IMR-90 (cell line): ENCODE measurements around the gene TENT5D. TPM values are rescaled to one million over a fixed set of nuclear protein-coding genes. Genes with fewer than 3 reads are reported as not detected.

ENCODE experiments used
- ATAC-seq: fragments of 200-7000 bp; cut with Tn5 transposase; 2 replicates; pipeline ENCODE4 v1.9.1; 2020; ENCODE audit warnings: low read depth, mild to moderate bottlenecking, moderate library complexity
- BruUV-seq: library from RNA; stranded (reverse); fragments of 400-500 nt; replicated peaks from 2 replicates; lab custom pipeline; 2021; lab: Mats Ljungman, UMichigan
- CTCF ChIA-PET: fragments of 300-600 bp; formaldehyde crosslinking; extraction: SDS; loops from one replicate; lab custom pipeline; 2021; ENCODE audit warnings: antibody characterized with exemption; lab: Yijun Ruan, JAX
- POLR2A ChIA-PET: fragments of 300-600 bp; sonication (Branson Sonifier 250); formaldehyde crosslinking; loops from one replicate; lab custom pipeline; 2022; ENCODE audit warnings: antibody characterized with exemption; ENCODE audit not compliant: unreplicated experiment; lab: Charles Lee
- DNase-seq: peaks from one replicate; pipeline ENCODE4 v3.0.0; 2013
- H2AFZ ChIP-seq: replicated peaks from 2 replicates; pipeline ENCODE3; 2013; ENCODE audit warnings: low read length, mild to moderate bottlenecking; ENCODE audit not compliant: poor library complexity
- H2AK5ac ChIP-seq: 2 replicates; pipeline ENCODE4 v1.6.1; 2013; ENCODE audit warnings: low read depth, low read length, inconsistent platforms
- H2AK9ac ChIP-seq: replicated peaks from 2 replicates; pipeline ENCODE3; 2013; ENCODE audit warnings: mild to moderate bottlenecking, low read depth, low read length, moderate library complexity; ENCODE audit not compliant: poor library complexity
- H2BK120ac ChIP-seq: 2 replicates; pipeline ENCODE4 v1.6.1; 2013; ENCODE audit warnings: low read depth, low read length, inconsistent platforms
- H2BK15ac ChIP-seq: 3 replicates; pipeline ENCODE4 v1.6.1; 2013; ENCODE audit warnings: low read depth, low read length, inconsistent platforms
- H2BK20ac ChIP-seq: 2 replicates; pipeline ENCODE4 v1.6.1; 2013; ENCODE audit warnings: low read depth, mild to moderate bottlenecking, inconsistent platforms, low read length, moderate library complexity
- H2BK5ac ChIP-seq: 2 replicates; pipeline ENCODE4 v1.6.1; 2013; ENCODE audit warnings: mild to moderate bottlenecking, low read depth, low read length, inconsistent platforms; ENCODE audit not compliant: poor library complexity, severe bottlenecking
- H3K14ac ChIP-seq: replicated peaks from 2 replicates; pipeline ENCODE4 v1.6.1; 2013; ENCODE audit warnings: low read depth, low read length, inconsistent platforms
- H3K18ac ChIP-seq: 2 replicates; pipeline ENCODE4 v1.6.1; 2013; ENCODE audit warnings: low read depth, low read length, control low read depth
- H3K23ac ChIP-seq: 2 replicates; pipeline ENCODE4 v1.6.1; 2013; ENCODE audit warnings: low read depth, low read length, inconsistent platforms
- H3K27ac ChIP-seq: 2 replicates; pipeline ENCODE4 v1.5.1; 2013; ENCODE audit warnings: mild to moderate bottlenecking, control low read depth, low read length; ENCODE audit not compliant: insufficient read depth
- H3K27me3 ChIP-seq: 2 replicates; pipeline ENCODE4 v1.6.1; 2013; ENCODE audit warnings: low read length; ENCODE audit not compliant: control insufficient read depth, insufficient read depth
- H3K36me3 ChIP-seq: 2 replicates; pipeline ENCODE4 v1.6.1; 2013; ENCODE audit warnings: low read length, mixed read lengths; ENCODE audit not compliant: control insufficient read depth, insufficient read depth
- H3K4ac ChIP-seq: 2 replicates; pipeline ENCODE4 v1.6.1; 2013; ENCODE audit warnings: low read depth, low read length, inconsistent platforms
- H3K4me1 ChIP-seq: 2 replicates; pipeline ENCODE4 v1.6.1; 2013; ENCODE audit warnings: low read length, mixed read lengths; ENCODE audit not compliant: control insufficient read depth, insufficient read depth
- H3K4me2 ChIP-seq: 2 replicates; pipeline ENCODE4 v1.6.1; 2013; ENCODE audit warnings: low read depth, mild to moderate bottlenecking, control low read depth, low read length, moderate library complexity
- H3K4me3 ChIP-seq: 2 replicates; pipeline ENCODE4 v1.5.1; 2013; ENCODE audit warnings: low read depth, mild to moderate bottlenecking, control low read depth, low read length, moderate library complexity; ENCODE audit not compliant: insufficient read depth
- H3K56ac ChIP-seq: 2 replicates; pipeline ENCODE4 v1.6.1; 2013; ENCODE audit warnings: low read length, inconsistent platforms; ENCODE audit not compliant: insufficient read depth; ENCODE audit errors: extremely low read depth
- H3K79me1 ChIP-seq, 2 experiments: 2 replicates each; pipeline ENCODE4 v1.6.1; 2013; ENCODE audit warnings: low read length in 2 of 2, inconsistent platforms in 1 of 2, low read depth in 1 of 2
- H3K9ac ChIP-seq: 2 replicates; pipeline ENCODE4 v1.6.1; 2013; ENCODE audit warnings: low read depth, low read length, control low read depth
- H3K9me1 ChIP-seq: 2 replicates; pipeline ENCODE4 v1.6.1; 2013; ENCODE audit warnings: low read length, inconsistent platforms; ENCODE audit not compliant: insufficient read depth
- H3K9me3 ChIP-seq: 2 replicates; pipeline ENCODE4 v1.6.1; 2013; ENCODE audit warnings: low read length; ENCODE audit not compliant: control insufficient read depth, insufficient read depth
- H4K20me1 ChIP-seq: 2 replicates; pipeline ENCODE4 v1.6.1; 2013; ENCODE audit warnings: low read length, inconsistent platforms; ENCODE audit not compliant: insufficient read depth
- H4K5ac ChIP-seq: 2 replicates; pipeline ENCODE4 v1.6.1; 2013; ENCODE audit warnings: mild to moderate bottlenecking, low read depth, low read length, control low read depth
- H4K8ac ChIP-seq, 2 experiments: 2 replicates each; pipeline ENCODE4 v1.6.1; 2013; ENCODE audit warnings: low read depth in 2 of 2, low read length in 2 of 2, control low read depth in 1 of 2, inconsistent platforms in 1 of 2
- H4K91ac ChIP-seq: 2 replicates; pipeline ENCODE4 v1.6.1; 2013; ENCODE audit warnings: low read depth, low read length, inconsistent platforms; ENCODE audit not compliant: insufficient read depth
- BHLHE40 ChIP-seq: fragments of 150-350 bp; IDR thresholded peaks from 2 replicates; pipeline ENCODE4 v1.6.1; 2016; ENCODE audit warnings: mild to moderate bottlenecking, low read depth, low read length
- CEBPB ChIP-seq: IDR thresholded peaks from 2 replicates; pipeline ENCODE4 v1.6.1; 2012; ENCODE audit warnings: low read depth, low read length, improper control_type of control experiment
- CHD1 ChIP-seq: IDR thresholded peaks from 2 replicates; pipeline ENCODE4 v1.6.1; 2012; ENCODE audit warnings: low read depth, low read length, improper control_type of control experiment
- CTCF ChIP-seq: conservative IDR thresholded peaks from 2 replicates; pipeline ENCODE4 v1.5.1; 2012; ENCODE audit warnings: mild to moderate bottlenecking, low read depth, low read length, improper control_type of control experiment
- MAZ ChIP-seq: IDR thresholded peaks from 2 replicates; pipeline ENCODE4 v1.6.1; 2012; ENCODE audit warnings: low read depth, mild to moderate bottlenecking, low read length, improper control_type of control experiment, moderate library complexity, borderline replicate concordance
- MXI1 ChIP-seq: IDR thresholded peaks from 2 replicates; pipeline ENCODE4 v1.6.1; 2012; ENCODE audit warnings: low read depth, mild to moderate bottlenecking, low read length, moderate library complexity, borderline replicate concordance
- POLR2A ChIP-seq: IDR thresholded peaks from 2 replicates; pipeline ENCODE4 v1.6.1; 2012; ENCODE audit warnings: mild to moderate bottlenecking, low read depth, low read length
- RFX5 ChIP-seq: IDR thresholded peaks from 2 replicates; pipeline ENCODE4 v1.8.0; 2012; ENCODE audit warnings: low read depth, mild to moderate bottlenecking, low read length, moderate library complexity
- WGBS, 2 experiments: methylation state at CpG; one replicate each; pipeline versions ENCODE4 v1.1.5 to v1.1.7; 2013; ENCODE audit warnings: missing lambda C conversion rate in 2 of 2; ENCODE audit not compliant: insufficient read length in 1 of 2; ENCODE audit errors: extremely low coverage in 2 of 2; 5-methylcytosine and 5-hydroxymethylcytosine counted together
- dilution Hi-C: fragments of 300-500 bp; cut with HindIII; formaldehyde crosslinking; loops from one replicate; pipeline ENCODE4 v1.14.3; 2018; ENCODE audit warnings: low sequenced_read_pairs; ENCODE audit not compliant: unreplicated experiment
- in situ Hi-C: fragments of 300-500 bp; cut with MboI; formaldehyde crosslinking; loops from 3 replicates; pipeline ENCODE4 v1.14.3; 2019; ENCODE audit warnings: low sequenced_read_pairs, inconsistent platforms, mixed read lengths
- intact Hi-C: fragments of 100-400 bp; cut with micrococcal nuclease; formaldehyde crosslinking; loops from 2 replicates; pipeline ENCODE4 v1.10.0; 2022
- polyA plus RNA-seq, 3 experiments: library from polyadenylated mRNA; depleted of rRNA; stranded (reverse); fragments of >200 nt; gene quantifications; 2 replicates each; pipeline ENCODE4 v1.2.3, GENCODE V29; 2012; ENCODE audit warnings: low replicate concordance in 1 of 3
- total RNA-seq: library from RNA; depleted of rRNA; stranded (reverse); fragments of >200 nt; gene quantifications from 2 replicates; pipeline ENCODE4 v1.2.3, GENCODE V29; 2012
- TF ChIP-seq, protein P1 (sequence below): fragments of 150-350 bp; IDR thresholded peaks from 2 replicates; pipeline ENCODE4 v1.6.1; 2016; ENCODE audit warnings: low read depth, mild to moderate bottlenecking, low read length, moderate library complexity, borderline replicate concordance

Gene TENT5D
- total and polyA plus RNA-seq, 2 of the 4 experiments (the other 2 are of a cell fraction): not detected

GRCh38 chrX:80430826-80431504 lies 10.7 kb downstream of the TENT5D start:
- Histone ChIP-seq H3K4ac (no peak overlapping the region), H4K5ac (no peak overlapping the region), H2BK5ac (no peak overlapping the region), H3K4me3 (no peak overlapping the region), H2BK120ac (no peak overlapping the region), H3K27ac (no peak overlapping the region), H2AFZ (no peak overlapping the region), H4K8ac (no peak overlapping the region), H3K9ac (no peak overlapping the region), H2AK5ac (no peak overlapping the region), H4K20me1 (no peaks in the 10 kb centered on the region), H2AK9ac (no peak overlapping the region), H3K27me3 (no peaks in the 10 kb centered on the region), H2BK20ac (no peak overlapping the region), H4K91ac (no peak overlapping the region), H3K4me2 (no peak overlapping the region), H3K23ac (no peak overlapping the region), H3K4me1 (no peaks in the 10 kb centered on the region), H3K56ac (no peak overlapping the region), H2BK15ac (no peak overlapping the region), H3K18ac (no peak overlapping the region), H3K79me1 (no peaks in the 10 kb centered on the region), H3K9me1 (no peaks in the 10 kb centered on the region), H3K36me3 (no peaks in the 10 kb centered on the region), H3K9me3 (no peaks in the 10 kb centered on the region; the same call in 1 of the 2 replicates), H3K14ac (no peak overlapping the region)
- CTCF ChIA-PET: no interaction called here
- intact Hi-C loops: no loop called here
- DNase-seq (no peak), ATAC-seq (no peak)
- no TSS peak for BruUV-seq
- POLR2A ChIA-PET: no interaction called here
- no peak for TF ChIP-seq MXI1
- no peak for TF ChIP-seq CEBPB
- no peak for TF ChIP-seq CHD1
- no peak for TF ChIP-seq BHLHE40
- TF ChIP-seq POLR2A: no peak
- no peak; the same call in 1 of the 2 replicates for TF ChIP-seq CTCF
- TF ChIP-seq, protein P1, sequence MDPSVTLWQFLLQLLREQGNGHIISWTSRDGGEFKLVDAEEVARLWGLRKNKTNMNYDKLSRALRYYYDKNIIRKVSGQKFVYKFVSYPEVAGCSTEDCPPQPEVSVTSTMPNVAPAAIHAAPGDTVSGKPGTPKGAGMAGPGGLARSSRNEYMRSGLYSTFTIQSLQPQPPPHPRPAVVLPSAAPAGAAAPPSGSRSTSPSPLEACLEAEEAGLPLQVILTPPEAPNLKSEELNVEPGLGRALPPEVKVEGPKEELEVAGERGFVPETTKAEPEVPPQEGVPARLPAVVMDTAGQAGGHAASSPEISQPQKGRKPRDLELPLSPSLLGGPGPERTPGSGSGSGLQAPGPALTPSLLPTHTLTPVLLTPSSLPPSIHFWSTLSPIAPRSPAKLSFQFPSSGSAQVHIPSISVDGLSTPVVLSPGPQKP: no peak
- no peak for TF ChIP-seq RFX5
- no peak for TF ChIP-seq MAZ
- dilution Hi-C loops: no loop called here
- in situ Hi-C loops: no loop called here
- WGBS, 2 experiments: no CpG with 5 or more reads among the region's 3 CpGs
